ENCODE data around the gene ANO4.

DNA sequence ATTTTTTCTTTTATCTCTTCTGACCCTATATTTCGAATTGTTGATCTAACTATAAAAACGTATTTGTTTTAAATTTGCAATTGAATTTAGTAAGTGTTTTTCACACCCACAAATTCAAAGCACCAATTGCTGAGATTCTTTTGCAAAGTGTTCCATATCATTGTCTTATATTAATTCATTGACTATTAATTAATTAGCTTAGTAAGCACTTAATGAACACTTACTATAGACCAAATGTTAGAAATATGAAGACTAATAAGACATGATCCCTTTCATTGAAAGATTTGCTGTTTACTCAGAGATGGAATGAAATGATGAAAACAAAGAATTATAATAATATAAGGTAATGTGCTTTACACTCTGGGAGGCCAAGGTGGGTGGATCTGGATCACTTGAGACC lies 14.2 kb downstream of the ANO4 start:
- TF ChIP-seq, protein P1, sequence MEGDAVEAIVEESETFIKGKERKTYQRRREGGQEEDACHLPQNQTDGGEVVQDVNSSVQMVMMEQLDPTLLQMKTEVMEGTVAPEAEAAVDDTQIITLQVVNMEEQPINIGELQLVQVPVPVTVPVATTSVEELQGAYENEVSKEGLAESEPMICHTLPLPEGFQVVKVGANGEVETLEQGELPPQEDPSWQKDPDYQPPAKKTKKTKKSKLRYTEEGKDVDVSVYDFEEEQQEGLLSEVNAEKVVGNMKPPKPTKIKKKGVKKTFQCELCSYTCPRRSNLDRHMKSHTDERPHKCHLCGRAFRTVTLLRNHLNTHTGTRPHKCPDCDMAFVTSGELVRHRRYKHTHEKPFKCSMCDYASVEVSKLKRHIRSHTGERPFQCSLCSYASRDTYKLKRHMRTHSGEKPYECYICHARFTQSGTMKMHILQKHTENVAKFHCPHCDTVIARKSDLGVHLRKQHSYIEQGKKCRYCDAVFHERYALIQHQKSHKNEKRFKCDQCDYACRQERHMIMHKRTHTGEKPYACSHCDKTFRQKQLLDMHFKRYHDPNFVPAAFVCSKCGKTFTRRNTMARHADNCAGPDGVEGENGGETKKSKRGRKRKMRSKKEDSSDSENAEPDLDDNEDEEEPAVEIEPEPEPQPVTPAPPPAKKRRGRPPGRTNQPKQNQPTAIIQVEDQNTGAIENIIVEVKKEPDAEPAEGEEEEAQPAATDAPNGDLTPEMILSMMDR (IDR thresholded peaks at IDR 0.05; ENCODE audit: borderline replicate concordance, extremely low read depth, low read length, poor library complexity, severe bottlenecking), result no peak
- TF ChIP-seq EZH2 (IDR thresholded peaks at IDR 0.05; ENCODE audit: borderline replicate concordance, low read depth, low read length, severe bottlenecking), result no peak
